ENCODE data around the gene ALPK3.

DNA sequence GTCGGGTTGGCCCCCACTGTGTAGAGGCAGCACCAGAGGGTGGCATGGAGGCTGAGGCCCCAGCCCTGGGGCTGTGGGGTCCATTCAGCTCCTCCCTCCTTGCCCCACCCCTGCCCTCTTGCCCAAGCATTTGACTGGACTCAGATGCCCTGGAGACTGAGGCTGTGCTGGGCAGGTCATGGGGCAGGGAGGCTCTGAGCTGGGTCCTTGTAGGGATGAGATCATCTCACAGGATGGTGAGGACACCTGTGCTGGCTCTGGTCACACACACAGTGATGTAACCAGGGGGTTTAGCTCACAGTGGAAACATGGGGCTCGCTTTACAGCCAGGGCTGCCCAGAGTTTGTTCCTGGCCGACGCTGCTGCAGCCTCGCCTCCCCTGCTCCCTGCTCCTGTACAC, 17.8 kb downstream of the ALPK3 start:
- TF ChIP-seq RAD51 (IDR thresholded peaks at IDR 0.05) (no peak), POLR2AphosphoS5 (IDR thresholded peaks at IDR 0.05; ENCODE audit: low read length) (no peak), CBX5 (IDR thresholded peaks at IDR 0.05; ENCODE audit: low read depth) (no peak), TCF7 (IDR thresholded peaks at IDR 0.05; ENCODE audit: borderline replicate concordance) (no peak), POLR2A (IDR thresholded peaks at IDR 0.05; ENCODE audit: low read depth, low read length) (no peak), BHLHE40 (IDR thresholded peaks at IDR 0.05; ENCODE audit: borderline replicate concordance in 1 of 2, low read depth in 2 of 2, low read length in 1 of 2) (no peak), GABPA (IDR thresholded peaks at IDR 0.05; ENCODE audit: low read depth) (no peak), RCOR1 (conservative IDR thresholded peaks at IDR 0.05; ENCODE audit: low read depth, low read length) (no peak), RFX5 (IDR thresholded peaks at IDR 0.05; ENCODE audit: low read depth, low read length) (no peak)
- TF ChIP-seq, protein P1, sequence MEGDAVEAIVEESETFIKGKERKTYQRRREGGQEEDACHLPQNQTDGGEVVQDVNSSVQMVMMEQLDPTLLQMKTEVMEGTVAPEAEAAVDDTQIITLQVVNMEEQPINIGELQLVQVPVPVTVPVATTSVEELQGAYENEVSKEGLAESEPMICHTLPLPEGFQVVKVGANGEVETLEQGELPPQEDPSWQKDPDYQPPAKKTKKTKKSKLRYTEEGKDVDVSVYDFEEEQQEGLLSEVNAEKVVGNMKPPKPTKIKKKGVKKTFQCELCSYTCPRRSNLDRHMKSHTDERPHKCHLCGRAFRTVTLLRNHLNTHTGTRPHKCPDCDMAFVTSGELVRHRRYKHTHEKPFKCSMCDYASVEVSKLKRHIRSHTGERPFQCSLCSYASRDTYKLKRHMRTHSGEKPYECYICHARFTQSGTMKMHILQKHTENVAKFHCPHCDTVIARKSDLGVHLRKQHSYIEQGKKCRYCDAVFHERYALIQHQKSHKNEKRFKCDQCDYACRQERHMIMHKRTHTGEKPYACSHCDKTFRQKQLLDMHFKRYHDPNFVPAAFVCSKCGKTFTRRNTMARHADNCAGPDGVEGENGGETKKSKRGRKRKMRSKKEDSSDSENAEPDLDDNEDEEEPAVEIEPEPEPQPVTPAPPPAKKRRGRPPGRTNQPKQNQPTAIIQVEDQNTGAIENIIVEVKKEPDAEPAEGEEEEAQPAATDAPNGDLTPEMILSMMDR (IDR thresholded peaks at IDR 0.05 in 2 of 3, conservative IDR thresholded peaks at IDR 0.05 in 1 of 3; ENCODE audit: control insufficient read depth in 2 of 3, extremely low read depth in 1 of 3, insufficient read depth in 1 of 3, low read depth in 3 of 3, low read length in 3 of 3): no peak
- TF ChIP-seq, protein P2, sequence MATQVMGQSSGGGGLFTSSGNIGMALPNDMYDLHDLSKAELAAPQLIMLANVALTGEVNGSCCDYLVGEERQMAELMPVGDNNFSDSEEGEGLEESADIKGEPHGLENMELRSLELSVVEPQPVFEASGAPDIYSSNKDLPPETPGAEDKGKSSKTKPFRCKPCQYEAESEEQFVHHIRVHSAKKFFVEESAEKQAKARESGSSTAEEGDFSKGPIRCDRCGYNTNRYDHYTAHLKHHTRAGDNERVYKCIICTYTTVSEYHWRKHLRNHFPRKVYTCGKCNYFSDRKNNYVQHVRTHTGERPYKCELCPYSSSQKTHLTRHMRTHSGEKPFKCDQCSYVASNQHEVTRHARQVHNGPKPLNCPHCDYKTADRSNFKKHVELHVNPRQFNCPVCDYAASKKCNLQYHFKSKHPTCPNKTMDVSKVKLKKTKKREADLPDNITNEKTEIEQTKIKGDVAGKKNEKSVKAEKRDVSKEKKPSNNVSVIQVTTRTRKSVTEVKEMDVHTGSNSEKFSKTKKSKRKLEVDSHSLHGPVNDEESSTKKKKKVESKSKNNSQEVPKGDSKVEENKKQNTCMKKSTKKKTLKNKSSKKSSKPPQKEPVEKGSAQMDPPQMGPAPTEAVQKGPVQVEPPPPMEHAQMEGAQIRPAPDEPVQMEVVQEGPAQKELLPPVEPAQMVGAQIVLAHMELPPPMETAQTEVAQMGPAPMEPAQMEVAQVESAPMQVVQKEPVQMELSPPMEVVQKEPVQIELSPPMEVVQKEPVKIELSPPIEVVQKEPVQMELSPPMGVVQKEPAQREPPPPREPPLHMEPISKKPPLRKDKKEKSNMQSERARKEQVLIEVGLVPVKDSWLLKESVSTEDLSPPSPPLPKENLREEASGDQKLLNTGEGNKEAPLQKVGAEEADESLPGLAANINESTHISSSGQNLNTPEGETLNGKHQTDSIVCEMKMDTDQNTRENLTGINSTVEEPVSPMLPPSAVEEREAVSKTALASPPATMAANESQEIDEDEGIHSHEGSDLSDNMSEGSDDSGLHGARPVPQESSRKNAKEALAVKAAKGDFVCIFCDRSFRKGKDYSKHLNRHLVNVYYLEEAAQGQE (IDR thresholded peaks at IDR 0.05; ENCODE audit: low read depth, low read length): no peak

Data from GM12878 (cell line).